Measurements from ENCODE around the gene PADI6.

DNA sequence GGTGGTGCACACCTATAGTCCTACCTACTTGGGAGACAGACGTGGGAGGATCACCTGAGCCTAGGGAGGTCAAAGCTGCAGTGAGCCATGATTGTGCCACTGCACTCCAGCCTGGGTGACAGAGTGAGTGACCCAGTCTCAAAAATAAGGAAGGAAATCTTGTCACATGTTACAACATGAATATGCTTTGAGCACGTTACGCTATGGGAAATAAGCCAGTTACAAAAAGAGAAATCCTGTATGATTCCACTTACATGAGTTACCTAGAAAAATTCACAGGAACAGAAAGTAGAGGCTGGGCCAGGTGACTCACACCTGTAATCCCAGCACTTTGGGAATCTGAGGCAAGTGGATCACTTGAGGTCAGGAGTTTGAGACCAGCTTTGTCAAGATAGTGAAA, 6.7 kb upstream of the PADI6 start:
- TF ChIP-seq, protein P1, sequence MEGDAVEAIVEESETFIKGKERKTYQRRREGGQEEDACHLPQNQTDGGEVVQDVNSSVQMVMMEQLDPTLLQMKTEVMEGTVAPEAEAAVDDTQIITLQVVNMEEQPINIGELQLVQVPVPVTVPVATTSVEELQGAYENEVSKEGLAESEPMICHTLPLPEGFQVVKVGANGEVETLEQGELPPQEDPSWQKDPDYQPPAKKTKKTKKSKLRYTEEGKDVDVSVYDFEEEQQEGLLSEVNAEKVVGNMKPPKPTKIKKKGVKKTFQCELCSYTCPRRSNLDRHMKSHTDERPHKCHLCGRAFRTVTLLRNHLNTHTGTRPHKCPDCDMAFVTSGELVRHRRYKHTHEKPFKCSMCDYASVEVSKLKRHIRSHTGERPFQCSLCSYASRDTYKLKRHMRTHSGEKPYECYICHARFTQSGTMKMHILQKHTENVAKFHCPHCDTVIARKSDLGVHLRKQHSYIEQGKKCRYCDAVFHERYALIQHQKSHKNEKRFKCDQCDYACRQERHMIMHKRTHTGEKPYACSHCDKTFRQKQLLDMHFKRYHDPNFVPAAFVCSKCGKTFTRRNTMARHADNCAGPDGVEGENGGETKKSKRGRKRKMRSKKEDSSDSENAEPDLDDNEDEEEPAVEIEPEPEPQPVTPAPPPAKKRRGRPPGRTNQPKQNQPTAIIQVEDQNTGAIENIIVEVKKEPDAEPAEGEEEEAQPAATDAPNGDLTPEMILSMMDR (tag by site-specific recombination; IDR thresholded peaks at IDR 0.05), result no peak
- no peak for TF ChIP-seq ZNF660 (tag by site-specific recombination; IDR thresholded peaks at IDR 0.05)
- TF ChIP-seq ZFHX2 (tag by site-specific recombination; conservative IDR thresholded peaks at IDR 0.05), result no peak
- no peak for TF ChIP-seq ZNF341 (tag by site-specific recombination; IDR thresholded peaks at IDR 0.05; ENCODE audit: low read depth)
- no peak for TF ChIP-seq ZNF140 (tag by site-specific recombination; IDR thresholded peaks at IDR 0.05)
- no peak for TF ChIP-seq ZNF501 (tag by site-specific recombination; IDR thresholded peaks at IDR 0.05)
- TF ChIP-seq ZNF785 (tag by site-specific recombination; IDR thresholded peaks at IDR 0.05), result no peak
- TF ChIP-seq YY1 (tag by site-specific recombination; IDR thresholded peaks at IDR 0.05), result no peak
- TF ChIP-seq RBAK (tag by site-specific recombination; IDR thresholded peaks at IDR 0.05), result no peak
- TF ChIP-seq, protein P2, sequence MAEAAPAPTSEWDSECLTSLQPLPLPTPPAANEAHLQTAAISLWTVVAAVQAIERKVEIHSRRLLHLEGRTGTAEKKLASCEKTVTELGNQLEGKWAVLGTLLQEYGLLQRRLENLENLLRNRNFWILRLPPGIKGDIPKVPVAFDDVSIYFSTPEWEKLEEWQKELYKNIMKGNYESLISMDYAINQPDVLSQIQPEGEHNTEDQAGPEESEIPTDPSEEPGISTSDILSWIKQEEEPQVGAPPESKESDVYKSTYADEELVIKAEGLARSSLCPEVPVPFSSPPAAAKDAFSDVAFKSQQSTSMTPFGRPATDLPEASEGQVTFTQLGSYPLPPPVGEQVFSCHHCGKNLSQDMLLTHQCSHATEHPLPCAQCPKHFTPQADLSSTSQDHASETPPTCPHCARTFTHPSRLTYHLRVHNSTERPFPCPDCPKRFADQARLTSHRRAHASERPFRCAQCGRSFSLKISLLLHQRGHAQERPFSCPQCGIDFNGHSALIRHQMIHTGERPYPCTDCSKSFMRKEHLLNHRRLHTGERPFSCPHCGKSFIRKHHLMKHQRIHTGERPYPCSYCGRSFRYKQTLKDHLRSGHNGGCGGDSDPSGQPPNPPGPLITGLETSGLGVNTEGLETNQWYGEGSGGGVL (tag by site-specific recombination; IDR thresholded peaks at IDR 0.05), result no peak
- no peak for TF ChIP-seq KLF16 (tag by site-specific recombination; IDR thresholded peaks at IDR 0.05)
- no peak for TF ChIP-seq ZNF324 (tag by site-specific recombination; IDR thresholded peaks at IDR 0.05)
- no peak for TF ChIP-seq ZNF830 (tag by site-specific recombination; IDR thresholded peaks at IDR 0.05; ENCODE audit: low read depth)
